NK-92 (cell line): ENCODE measurements around the gene STRN3.
"Not testable (repeated sequence)": the region's sequence is repeated elsewhere in the genome, so short reads cannot be mapped to it uniquely, and the experiment has no call there.

ENCODE experiments used
- DNase-seq: peaks from one replicate; lab custom pipeline; 2025; ENCODE audit not compliant: unreplicated experiment; lab: John Stamatoyannopoulos, UW

STRN3 gene, protein sequence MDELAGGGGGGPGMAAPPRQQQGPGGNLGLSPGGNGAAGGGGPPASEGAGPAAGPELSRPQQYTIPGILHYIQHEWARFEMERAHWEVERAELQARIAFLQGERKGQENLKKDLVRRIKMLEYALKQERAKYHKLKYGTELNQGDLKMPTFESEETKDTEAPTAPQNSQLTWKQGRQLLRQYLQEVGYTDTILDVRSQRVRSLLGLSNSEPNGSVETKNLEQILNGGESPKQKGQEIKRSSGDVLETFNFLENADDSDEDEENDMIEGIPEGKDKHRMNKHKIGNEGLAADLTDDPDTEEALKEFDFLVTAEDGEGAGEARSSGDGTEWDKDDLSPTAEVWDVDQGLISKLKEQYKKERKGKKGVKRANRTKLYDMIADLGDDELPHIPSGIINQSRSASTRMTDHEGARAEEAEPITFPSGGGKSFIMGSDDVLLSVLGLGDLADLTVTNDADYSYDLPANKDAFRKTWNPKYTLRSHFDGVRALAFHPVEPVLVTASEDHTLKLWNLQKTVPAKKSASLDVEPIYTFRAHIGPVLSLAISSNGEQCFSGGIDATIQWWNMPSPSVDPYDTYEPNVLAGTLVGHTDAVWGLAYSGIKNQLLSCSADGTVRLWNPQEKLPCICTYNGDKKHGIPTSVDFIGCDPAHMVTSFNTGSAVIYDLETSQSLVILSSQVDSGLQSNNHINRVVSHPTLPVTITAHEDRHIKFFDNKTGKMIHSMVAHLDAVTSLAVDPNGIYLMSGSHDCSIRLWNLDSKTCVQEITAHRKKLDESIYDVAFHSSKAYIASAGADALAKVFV

DNA sequence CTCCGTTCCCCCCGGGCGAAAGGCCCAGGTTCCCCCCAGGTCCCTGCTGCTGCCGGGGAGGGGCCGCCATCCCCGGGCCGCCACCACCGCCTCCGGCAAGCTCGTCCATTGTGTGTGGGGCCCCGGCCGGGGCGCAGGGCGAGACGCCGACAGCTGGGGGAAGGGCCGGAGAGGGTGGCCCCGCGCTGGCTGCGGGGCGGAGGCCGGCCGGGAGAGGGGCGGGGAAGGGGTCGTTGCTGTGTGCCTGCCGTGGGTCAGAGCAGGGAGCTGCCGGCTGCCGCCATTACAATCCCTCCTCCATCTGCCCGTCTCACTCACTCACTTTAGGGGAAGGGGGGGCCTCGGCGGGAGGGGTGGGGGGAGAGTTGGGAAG lies at the start of gene STRN3:
Gene STRN3 (minus strand): TSS at position 303 of the 373 bp plus-strand sequence. CDS start 194 bp downstream, at position 109.
- no peak for DNase-seq

DNA sequence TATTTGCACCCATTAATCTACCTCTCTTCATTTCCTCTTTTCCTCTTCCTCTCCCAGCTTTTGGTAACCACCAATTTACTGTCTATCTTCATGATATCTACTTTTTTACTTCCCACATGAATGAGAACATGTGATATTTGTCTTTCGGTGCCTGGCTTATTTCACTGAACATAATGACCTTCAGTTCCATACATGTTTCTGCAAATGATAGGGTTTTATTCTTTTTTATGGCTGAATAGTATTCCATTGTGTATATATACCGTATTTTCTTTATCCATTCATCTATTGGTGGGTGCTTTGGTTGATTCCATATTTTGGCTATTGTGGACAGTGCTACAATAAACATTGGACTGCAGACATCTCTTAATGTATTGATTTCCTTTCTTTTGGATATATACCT lies 49.0 kb upstream of the STRN3 start:
- no peak for DNase-seq

DNA sequence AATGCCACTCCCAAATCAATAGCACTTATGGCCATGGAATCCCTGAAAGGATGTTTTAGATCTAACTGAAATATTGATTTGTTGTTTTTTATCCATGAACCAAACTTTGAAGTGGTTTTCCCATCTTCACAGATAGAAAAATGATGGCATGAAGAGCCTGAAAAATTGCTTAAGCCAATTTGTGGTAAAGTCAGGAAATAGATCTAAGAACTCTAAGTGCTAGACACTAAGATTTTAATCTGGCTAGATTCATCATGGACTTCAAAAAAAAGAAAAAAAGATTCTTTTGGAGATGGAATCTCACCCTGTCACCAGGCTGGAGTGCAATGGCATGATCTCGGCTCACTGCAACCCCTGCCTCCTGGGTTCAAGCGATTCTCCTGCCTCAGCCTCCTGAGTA lies 45.0 kb upstream of the STRN3 start:
- no peak for DNase-seq

DNA sequence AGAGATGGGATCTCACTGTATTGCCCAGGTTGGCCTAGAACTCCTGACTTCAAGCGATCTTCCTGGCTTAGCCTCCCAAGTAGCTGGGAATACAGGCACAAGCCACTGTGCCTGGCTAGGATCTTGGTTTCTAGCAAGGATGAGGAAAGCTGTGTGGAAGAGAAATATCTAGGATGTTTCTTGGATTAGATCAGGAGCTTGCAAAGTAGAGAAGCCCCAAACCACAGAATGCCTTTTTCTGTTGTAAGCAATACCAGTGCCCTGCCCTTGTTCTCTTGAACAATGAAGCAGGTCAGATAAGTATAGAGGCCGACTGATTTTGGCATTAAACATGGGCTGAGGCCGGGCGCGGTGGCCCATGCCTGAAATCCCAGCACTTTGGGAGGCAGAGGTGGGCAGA lies 44.3 kb upstream of the STRN3 start:
- DNase-seq, result no peak

DNA sequence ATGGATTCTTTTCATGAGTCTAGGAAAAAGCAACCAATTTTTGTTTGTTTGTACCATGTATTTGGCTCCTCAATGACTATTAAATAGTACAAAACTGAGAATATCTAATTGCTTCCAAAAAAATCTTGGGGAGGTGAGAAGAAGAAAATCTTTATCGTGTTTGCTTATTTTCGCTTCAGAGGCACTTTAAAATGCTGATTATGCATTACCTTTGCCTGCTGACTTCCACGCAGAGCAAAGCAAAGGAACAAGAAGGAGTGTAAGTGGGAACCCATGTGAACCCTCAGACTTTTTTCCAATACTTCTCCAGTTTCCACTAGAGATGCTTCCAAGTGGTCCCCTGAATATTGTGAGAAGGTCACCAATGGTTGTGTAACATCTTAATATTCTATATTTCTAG lies 43.2 kb upstream of the STRN3 start:
- DNase-seq, result no peak

DNA sequence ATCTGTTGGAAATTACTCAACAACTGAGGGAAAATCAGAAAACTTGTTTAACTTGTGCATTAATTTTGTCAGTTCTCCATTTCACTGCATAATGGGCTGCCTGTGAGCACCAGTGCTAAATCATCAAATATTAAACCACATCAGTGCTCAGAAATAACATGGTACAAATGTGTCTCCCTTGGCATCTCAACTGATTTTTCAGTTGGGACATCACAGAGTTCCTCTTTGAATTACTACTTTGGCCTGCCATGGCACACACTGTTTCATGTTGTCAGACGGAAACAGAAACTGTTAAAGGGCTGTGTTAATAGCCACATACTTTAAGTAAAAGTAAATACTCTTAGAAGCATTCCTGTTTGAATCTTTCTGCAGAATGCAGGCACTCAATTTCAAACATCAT lies 42.1 kb upstream of the STRN3 start:
- no peak for DNase-seq

DNA sequence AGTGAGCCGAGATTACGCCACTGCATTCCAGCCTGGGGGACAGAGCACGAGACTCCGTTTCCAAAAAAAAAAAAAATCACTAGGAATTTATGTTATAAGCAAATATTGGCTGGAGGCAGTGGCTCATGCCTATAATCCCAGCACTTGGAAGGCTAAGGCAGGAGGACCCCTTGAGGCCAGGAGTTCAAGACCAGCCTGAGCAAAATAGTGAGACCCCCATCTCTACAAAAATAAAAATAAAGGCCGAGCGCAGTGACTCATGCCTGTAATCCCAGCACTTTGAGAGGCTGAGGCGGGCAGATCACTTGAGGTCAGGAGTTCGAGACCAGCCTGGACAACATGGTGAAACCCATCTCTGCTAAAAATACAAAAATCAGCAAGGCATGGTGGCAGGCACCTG lies 36.7 kb upstream of the STRN3 start:
- DNase-seq, result not testable (repeated sequence)

DNA sequence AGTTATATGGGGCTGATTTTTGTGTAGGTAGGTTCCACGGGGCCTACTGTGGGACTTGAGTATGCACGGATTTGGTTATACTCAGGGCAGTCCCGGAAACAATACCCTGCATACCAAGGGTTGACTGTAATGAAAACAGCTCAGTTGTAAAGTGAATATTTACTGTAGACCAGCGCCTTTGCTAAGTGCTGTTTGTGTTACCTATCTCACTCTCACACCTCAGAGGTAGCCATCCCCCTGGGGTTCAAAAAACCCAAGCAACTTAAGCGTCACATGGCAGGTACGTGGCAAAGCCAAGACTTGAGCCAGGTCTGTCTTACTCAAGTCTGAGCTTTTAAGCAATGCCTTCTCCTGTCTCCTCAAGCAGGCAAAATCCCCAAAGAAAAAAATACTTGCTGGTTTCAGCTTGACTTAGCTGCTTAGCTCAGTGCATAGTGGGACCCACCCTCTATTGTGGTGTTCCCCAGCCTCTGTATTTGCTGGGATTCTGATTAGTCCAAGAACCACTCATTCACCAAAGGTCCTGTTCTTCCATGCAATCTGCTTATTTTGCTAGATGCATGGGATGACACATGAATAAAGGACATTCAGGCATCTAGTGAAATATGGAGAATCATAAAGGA lies 34.2 kb upstream of the STRN3 start:
- no peak for DNase-seq

DNA sequence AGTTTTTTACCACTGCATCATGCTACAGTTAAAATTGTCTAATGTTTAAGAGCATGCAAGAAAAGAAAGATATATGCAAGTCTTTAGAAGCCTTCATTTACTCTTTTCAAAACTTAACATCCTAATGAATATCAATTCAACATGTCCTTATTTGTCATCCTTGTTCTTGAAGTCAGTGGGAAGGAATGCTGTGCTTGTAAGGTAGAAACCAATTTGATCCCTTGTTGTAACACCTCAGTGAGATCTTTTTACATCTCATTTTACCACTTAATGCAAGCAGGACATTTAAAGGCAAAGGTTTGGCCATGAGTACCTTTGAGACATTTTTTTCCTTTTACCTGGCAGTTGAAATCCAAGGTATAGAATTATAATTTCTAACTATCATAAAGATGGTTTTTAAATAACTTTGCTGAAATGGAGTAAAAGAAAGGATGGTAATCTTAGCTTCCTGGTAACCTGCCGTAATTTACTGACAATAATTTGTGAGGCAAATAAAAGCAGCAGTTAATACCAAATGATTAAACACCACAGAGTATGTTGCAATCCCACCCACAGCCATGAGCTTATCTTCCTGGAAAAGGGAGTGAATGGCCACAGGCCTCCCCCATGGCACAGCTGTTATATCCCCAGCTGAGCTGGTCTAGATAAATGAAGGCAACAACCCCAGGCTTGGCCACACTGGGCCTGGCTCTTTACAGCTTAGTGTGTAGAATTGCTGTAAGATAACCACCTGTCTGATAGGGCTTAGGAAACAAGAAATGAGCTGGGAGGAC lies 33.2 kb upstream of the STRN3 start:
- no peak for DNase-seq

DNA sequence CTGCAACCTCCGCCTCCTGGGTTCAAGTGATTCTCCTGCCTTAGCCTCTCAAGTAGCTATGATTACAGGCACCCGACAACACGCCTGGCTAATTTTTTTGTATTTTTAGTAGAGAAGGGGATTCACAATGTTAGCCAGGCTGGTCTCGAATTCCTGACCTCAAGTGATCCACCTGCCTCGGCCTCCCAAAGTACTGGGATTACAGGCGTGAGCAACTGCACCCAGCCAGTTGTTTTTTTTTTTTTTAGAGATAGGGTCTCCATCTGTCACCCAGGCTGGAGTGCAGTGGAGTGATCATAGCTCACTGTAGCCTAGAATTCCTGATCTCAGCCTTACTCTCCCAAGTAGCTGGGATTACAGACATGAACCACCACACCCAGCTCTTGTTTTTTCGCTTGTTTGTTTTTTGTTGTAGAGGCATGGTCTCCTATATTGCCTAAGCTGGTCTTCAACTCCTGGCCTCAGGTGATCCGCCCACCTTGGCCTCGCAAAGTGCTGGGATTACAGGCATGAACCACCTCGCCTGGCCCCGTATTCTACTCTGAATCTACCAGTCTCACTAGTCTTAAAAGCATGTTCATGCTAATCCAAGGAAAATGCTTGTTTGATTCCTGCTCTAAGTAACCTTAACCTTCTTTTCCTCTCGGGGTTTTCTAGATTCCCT lies 31.7 kb upstream of the STRN3 start:
- no peak for DNase-seq

DNA sequence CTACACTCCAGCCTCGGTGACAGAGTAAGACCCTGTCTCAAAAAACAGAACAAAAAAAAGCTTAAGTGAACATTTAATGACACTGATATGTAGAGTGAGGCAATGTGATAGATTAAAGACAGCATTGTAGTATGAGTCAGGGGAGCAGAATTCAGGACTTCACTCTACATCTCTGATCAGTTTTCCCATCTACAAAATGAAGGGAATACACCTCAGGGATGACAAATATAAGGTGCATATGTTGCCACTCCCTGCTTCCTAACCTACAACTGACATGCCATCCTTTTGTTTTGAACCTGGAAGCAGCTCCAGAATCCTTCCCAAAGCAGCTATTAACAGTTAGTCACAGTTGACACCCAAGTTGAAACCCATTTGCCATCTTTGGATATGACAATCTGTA lies 30.9 kb upstream of the STRN3 start:
- no peak for DNase-seq

DNA sequence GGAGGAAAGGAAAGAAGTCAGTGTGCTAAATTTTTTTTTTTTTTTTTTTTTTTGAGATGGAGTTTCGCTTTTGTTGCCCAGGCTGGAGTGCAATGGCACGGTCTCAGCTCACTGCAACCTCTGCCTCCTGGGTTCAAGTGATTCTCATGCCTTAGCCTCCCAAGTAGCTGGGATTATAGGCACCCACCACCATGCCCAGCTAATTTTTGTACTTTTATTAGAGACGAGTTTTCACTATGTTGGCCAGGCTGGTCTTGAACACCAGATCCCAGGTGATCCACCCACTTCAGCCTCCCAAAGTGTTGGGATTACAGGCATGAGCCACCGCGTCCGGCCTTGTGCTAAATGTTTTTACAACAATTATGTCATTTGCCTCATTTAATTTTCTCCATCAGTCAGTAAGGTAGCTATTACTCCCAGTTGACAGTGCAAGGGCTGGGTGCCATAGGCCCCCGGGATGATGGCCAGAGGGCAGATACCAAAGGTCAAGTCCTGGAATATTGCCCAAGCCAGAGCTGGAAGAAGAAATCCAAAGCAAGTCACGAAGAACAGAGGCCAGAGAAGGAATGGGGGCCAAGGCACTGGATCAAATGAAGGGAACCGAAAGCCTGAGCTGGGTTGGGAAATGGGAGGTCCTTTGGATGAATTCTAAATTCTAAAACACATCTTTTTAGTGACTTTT lies 26.9 kb upstream of the STRN3 start:
- DNase-seq, result not testable (repeated sequence)

DNA sequence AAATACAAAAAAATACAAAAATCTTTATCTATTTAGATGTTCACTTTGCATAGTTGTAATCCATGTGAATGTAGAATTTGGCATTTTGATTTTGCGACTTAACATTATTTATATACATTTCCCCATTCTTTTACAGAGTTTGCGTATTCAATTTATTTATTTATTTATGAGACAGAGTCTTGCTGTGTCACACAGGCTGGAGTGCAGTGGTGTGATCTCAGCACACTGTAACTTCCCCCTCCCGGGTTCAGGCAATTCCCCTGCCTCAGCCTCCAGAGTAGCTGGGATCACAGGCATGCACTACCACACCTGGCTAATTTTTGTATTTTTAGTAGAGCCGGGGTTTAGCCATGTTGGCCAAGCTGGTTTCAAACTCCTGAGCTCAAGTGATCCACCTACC lies 25.3 kb upstream of the STRN3 start:
- DNase-seq, result no peak

DNA sequence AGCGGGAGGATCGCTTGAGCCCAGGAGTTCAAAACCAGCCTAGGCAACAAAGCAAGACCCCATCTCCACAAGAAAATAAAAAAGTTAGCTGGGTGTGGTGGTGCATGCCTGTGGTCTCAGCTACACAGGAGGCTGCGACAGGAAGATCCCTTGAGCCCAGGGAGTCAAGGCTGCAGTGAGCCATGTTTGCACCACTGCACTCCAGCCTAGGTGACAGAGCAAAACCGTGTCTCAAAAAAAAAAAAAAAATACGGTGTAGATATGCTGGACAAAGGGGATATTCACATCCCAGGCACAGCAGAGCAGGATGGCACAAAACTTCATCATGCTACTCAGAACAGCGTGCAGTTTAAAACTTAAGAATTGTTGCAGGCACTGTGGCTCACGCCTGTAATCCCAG lies 24.8 kb upstream of the STRN3 start:
- DNase-seq, result no peak

DNA sequence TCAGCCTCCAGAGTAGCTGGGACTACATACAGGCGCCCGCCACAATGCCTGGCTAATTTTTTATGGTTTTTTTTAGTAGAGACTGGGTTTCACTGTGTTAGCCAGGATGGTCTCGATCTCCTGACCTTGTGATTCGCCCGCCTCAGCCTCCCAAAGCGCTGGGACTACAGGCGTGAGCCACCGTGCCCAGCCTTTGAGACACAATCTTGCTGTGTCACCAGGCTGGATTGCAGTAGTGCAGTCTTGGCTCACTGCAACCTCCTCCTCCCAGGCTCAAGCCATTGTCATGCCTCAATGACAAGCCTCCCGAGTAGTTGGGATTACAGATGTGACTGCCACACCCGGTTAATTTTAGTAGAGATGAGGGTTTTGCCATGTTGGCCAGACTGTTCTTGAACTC lies 21.3 kb upstream of the STRN3 start:
- no peak for DNase-seq

DNA sequence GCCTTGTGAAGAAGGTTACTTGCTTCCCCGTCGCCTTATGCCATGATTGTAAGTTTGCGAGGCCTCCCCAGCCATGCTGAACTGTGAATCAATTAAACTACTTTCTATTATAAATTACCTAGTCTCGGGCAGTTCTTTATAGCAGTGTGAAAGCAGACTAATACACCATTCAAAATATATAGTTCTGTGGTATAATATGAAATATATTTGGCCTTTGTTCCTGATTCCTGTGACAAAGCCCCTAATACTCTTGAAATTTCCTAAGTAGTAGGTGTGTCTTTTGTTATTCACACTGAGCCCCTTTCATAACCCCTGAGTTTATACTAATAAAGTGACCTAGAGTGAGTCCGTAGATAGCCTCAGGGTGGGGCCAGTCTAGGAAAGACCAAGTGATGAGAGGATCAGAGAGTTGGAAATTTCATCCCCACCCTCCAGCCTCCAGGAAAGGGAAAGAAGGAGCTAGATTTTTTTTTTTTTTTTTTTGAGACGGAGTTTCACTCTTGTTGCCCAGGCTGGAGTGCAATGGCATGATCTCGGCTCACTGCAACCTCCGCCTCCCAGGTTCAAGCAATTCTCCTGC lies 19.4 kb upstream of the STRN3 start:
- DNase-seq, result no peak

DNA sequence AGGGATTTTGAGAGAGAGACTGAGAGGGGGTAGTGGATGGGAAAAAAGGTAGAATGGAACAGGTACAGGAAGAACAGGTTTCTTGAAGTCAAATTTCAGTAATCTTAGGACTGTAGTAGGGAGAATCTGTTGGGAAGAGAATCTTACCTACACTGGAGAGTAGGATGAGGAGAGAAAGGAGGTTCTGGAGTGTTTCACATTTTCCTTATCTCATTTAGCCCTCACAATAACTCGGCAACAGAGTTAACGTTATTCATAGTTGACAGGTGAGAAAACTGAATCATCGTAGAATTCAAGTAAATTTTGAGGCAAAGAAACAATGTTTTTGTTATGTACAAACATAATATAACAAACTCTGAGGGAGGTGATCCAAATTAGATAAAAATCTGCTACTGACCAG lies 17.2 kb upstream of the STRN3 start:
- DNase-seq, result no peak

DNA sequence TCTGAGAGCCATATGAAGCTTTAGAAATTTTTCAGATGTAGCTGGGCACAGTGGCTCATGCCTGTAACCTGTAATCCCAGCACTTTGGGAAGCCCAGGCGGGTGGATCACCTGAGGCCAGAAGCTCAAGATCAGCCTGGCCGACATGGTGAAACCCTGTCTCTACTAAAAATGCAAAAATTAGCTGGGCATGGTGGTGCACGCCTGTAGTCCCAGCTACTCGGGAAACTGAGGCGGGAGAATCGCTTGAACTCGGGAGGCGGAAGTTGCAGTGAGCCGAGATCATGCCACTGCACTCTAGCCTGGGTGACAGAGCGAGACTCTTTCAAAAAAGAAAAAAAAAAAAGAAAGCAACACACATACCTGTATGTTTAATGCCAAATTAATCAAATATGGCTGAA lies 16.7 kb upstream of the STRN3 start:
- DNase-seq, result not testable (repeated sequence)

DNA sequence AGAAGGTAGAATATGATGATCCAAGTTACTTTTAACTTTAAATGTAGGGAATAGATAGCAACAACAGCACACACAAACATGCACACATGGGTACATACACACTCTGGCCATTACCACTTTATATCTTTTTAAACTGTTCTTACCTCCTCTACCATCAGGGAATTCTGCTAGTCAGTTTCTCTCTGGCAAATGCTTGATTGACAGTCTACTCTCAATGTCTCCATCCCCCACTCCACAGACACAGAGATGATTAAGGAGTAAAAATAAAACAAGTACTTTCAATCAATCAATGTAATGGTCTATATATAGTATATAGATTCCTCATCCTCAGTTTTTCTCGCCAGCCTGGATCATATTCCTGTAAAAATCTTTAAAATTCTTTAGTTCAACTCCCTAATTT lies 16.1 kb upstream of the STRN3 start:
- DNase-seq, result no peak
